K562 (cell line): ENCODE results near the gene KCP. TPM values are rescaled to one million over a fixed set of nuclear protein-coding genes. Genes with fewer than 3 reads are reported as not detected.

Experiments
- BMI1 ChIP-seq: fragments of 150-350 bp; IDR thresholded peaks from 2 replicates; pipeline ENCODE4 v1.6.1; 2014; ENCODE audit warnings: low read length
- KLF10 ChIP-seq: fragments of 250-450 bp; sonication (Bioruptor Pico); IDR thresholded peaks from 2 replicates; pipeline ENCODE4 v1.6.1; 2021; ENCODE audit warnings: matching md5 sums
- NFYB ChIP-seq: IDR thresholded peaks from 2 replicates; pipeline ENCODE4 v1.6.1; 2011; ENCODE audit warnings: mild to moderate bottlenecking, moderate library complexity; ENCODE audit not compliant: insufficient read length; ENCODE audit errors: extremely low read depth
- RNF2 ChIP-seq: sonication (generic); IDR thresholded peaks from 2 replicates; pipeline ENCODE4 v1.6.1; 2016
- TRIM28 ChIP-seq: fragments of 450-650 bp; IDR thresholded peaks from 2 replicates; pipeline ENCODE4 v1.6.1; 2017
- ZC3H11A ChIP-seq: IDR thresholded peaks from 2 replicates; pipeline ENCODE4 v1.6.1; 2012; ENCODE audit warnings: low read depth, low read length, improper control_type of control experiment
- ZFP30 ChIP-seq: fragments of 250-450 bp; sonication (Bioruptor Pico); IDR thresholded peaks from 2 replicates; pipeline ENCODE4 v1.8.0; 2022; ENCODE audit warnings: moderate library complexity, mild to moderate bottlenecking, inconsistent platforms, borderline replicate concordance
- polyA plus RNA-seq, 8 experiments: library from polyadenylated mRNA; depleted of rRNA in 4 of 8; stranded (reverse) in 5 of 8; unstranded in 3 of 8; fragments of >200 nt; fragmentation: Nextera tagmentation in 2 of 8; fragmentation: Illumina TruSeq in 1 of 8; extraction: Ambion mirVana in 2 of 8; extraction: Trizol in 1 of 8; gene quantifications; 2 replicates each; pipeline versions ENCODE4 v1.2.1 to v1.2.3, GENCODE V29; 2011 to 2014; ENCODE audit warnings: inconsistent platforms in 1 of 8, missing spikeins in 1 of 8
- total RNA-seq, 7 experiments: library from RNA; depleted of rRNA in 6 of 7; stranded (reverse); fragments of >200 nt in 6 of 7; fragmentation: Illumina TruSeq in 2 of 7; extraction: Trizol in 2 of 7; gene quantifications; 2 replicates each; pipeline versions ENCODE4 v1.2.1 to v1.2.3, GENCODE V29; 2011 to 2021; ENCODE audit warnings: low replicate concordance in 1 of 7
- TF ChIP-seq, protein P1 (sequence below): sonication (generic); formaldehyde crosslinking; IDR thresholded peaks from 2 replicates; pipeline ENCODE4 v1.8.0; 2022; ENCODE audit warnings: mild to moderate bottlenecking, missing genetic modification reagents
- TF ChIP-seq, protein P2 (sequence below): fragments of 450-650 bp; IDR thresholded peaks from 2 replicates; pipeline ENCODE4 v1.7.0; 2016; ENCODE audit warnings: borderline replicate concordance
- TF ChIP-seq, protein P3 (sequence below): fragments of 250-450 bp; sonication (Bioruptor Pico); IDR thresholded peaks from 2 replicates; pipeline ENCODE4 v1.4.0; 2020
- TF ChIP-seq, protein P4 (sequence below): fragments of 450-650 bp; formaldehyde crosslinking; IDR thresholded peaks from 2 replicates; pipeline ENCODE4 v1.4.0; 2022; ENCODE audit warnings: missing genetic modification characterization
- TF ChIP-seq, protein P5 (sequence below): fragments of 450-650 bp; IDR thresholded peaks from 2 replicates; pipeline ENCODE4 v1.6.1; 2014; ENCODE audit warnings: low read depth, mild to moderate bottlenecking, moderate library complexity, borderline replicate concordance

The KCP gene
- total and polyA plus RNA-seq, 9 of the 15 experiments (the other 6 are each of a cell fraction or from before 2014, with no cell fraction given) = 0.06 to 0.17 (median 0.12) TPM; not detected in 3

- TF ChIP-seq, protein P1, sequence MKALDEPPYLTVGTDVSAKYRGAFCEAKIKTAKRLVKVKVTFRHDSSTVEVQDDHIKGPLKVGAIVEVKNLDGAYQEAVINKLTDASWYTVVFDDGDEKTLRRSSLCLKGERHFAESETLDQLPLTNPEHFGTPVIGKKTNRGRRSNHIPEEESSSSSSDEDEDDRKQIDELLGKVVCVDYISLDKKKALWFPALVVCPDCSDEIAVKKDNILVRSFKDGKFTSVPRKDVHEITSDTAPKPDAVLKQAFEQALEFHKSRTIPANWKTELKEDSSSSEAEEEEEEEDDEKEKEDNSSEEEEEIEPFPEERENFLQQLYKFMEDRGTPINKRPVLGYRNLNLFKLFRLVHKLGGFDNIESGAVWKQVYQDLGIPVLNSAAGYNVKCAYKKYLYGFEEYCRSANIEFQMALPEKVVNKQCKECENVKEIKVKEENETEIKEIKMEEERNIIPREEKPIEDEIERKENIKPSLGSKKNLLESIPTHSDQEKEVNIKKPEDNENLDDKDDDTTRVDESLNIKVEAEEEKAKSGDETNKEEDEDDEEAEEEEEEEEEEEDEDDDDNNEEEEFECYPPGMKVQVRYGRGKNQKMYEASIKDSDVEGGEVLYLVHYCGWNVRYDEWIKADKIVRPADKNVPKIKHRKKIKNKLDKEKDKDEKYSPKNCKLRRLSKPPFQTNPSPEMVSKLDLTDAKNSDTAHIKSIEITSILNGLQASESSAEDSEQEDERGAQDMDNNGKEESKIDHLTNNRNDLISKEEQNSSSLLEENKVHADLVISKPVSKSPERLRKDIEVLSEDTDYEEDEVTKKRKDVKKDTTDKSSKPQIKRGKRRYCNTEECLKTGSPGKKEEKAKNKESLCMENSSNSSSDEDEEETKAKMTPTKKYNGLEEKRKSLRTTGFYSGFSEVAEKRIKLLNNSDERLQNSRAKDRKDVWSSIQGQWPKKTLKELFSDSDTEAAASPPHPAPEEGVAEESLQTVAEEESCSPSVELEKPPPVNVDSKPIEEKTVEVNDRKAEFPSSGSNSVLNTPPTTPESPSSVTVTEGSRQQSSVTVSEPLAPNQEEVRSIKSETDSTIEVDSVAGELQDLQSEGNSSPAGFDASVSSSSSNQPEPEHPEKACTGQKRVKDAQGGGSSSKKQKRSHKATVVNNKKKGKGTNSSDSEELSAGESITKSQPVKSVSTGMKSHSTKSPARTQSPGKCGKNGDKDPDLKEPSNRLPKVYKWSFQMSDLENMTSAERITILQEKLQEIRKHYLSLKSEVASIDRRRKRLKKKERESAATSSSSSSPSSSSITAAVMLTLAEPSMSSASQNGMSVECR (CRISPR knock-in tag) = peak; percentile 55; the same call in 1 of the 2 replicates
- no peak for TF ChIP-seq KLF10 (CRISPR knock-in tag)
- TF ChIP-seq, protein P2, sequence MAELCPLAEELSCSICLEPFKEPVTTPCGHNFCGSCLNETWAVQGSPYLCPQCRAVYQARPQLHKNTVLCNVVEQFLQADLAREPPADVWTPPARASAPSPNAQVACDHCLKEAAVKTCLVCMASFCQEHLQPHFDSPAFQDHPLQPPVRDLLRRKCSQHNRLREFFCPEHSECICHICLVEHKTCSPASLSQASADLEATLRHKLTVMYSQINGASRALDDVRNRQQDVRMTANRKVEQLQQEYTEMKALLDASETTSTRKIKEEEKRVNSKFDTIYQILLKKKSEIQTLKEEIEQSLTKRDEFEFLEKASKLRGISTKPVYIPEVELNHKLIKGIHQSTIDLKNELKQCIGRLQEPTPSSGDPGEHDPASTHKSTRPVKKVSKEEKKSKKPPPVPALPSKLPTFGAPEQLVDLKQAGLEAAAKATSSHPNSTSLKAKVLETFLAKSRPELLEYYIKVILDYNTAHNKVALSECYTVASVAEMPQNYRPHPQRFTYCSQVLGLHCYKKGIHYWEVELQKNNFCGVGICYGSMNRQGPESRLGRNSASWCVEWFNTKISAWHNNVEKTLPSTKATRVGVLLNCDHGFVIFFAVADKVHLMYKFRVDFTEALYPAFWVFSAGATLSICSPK = no peak
- no peak for TF ChIP-seq ZC3H11A
- TF ChIP-seq BMI1 = no peak
- no peak for TF ChIP-seq NFYB
- TF ChIP-seq ZFP30 (CRISPR knock-in tag) = no peak
- TF ChIP-seq, protein P3, sequence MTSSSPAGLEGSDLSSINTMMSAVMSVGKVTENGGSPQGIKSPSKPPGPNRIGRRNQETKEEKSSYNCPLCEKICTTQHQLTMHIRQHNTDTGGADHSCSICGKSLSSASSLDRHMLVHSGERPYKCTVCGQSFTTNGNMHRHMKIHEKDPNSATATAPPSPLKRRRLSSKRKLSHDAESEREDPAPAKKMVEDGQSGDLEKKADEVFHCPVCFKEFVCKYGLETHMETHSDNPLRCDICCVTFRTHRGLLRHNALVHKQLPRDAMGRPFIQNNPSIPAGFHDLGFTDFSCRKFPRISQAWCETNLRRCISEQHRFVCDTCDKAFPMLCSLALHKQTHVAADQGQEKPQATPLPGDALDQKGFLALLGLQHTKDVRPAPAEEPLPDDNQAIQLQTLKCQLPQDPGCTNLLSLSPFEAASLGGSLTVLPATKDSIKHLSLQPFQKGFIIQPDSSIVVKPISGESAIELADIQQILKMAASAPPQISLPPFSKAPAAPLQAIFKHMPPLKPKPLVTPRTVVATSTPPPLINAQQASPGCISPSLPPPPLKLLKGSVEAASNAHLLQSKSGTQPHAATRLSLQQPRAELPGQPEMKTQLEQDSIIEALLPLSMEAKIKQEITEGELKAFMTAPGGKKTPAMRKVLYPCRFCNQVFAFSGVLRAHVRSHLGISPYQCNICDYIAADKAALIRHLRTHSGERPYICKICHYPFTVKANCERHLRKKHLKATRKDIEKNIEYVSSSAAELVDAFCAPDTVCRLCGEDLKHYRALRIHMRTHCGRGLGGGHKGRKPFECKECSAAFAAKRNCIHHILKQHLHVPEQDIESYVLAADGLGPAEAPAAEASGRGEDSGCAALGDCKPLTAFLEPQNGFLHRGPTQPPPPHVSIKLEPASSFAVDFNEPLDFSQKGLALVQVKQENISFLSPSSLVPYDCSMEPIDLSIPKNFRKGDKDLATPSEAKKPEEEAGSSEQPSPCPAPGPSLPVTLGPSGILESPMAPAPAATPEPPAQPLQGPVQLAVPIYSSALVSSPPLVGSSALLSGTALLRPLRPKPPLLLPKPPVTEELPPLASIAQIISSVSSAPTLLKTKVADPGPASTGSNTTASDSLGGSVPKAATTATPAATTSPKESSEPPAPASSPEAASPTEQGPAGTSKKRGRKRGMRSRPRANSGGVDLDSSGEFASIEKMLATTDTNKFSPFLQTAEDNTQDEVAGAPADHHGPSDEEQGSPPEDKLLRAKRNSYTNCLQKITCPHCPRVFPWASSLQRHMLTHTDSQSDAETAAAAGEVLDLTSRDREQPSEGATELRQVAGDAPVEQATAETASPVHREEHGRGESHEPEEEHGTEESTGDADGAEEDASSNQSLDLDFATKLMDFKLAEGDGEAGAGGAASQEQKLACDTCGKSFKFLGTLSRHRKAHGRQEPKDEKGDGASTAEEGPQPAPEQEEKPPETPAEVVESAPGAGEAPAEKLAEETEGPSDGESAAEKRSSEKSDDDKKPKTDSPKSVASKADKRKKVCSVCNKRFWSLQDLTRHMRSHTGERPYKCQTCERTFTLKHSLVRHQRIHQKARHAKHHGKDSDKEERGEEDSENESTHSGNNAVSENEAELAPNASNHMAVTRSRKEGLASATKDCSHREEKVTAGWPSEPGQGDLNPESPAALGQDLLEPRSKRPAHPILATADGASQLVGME (CRISPR knock-in tag) = no peak
- TF ChIP-seq RNF2 = no peak
- TF ChIP-seq, protein P4, sequence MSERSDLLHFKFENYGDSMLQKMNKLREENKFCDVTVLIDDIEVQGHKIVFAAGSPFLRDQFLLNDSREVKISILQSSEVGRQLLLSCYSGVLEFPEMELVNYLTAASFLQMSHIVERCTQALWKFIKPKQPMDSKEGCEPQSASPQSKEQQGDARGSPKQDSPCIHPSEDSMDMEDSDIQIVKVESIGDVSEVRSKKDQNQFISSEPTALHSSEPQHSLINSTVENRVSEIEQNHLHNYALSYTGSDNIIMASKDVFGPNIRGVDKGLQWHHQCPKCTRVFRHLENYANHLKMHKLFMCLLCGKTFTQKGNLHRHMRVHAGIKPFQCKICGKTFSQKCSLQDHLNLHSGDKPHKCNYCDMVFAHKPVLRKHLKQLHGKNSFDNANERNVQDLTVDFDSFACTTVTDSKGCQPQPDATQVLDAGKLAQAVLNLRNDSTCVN (CRISPR knock-in tag) = no peak
- TF ChIP-seq TRIM28 = no peak
- TF ChIP-seq, protein P5, sequence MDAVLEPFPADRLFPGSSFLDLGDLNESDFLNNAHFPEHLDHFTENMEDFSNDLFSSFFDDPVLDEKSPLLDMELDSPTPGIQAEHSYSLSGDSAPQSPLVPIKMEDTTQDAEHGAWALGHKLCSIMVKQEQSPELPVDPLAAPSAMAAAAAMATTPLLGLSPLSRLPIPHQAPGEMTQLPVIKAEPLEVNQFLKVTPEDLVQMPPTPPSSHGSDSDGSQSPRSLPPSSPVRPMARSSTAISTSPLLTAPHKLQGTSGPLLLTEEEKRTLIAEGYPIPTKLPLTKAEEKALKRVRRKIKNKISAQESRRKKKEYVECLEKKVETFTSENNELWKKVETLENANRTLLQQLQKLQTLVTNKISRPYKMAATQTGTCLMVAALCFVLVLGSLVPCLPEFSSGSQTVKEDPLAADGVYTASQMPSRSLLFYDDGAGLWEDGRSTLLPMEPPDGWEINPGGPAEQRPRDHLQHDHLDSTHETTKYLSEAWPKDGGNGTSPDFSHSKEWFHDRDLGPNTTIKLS = no peak
These were observed 68.4 kb downstream of the KCP start (continued) for GRCh38 chr7:128841921-128842673.
